Cardiac fibroblast (primary cell): ENCODE results near the gene HMOX2.
A peak's percentile ranks its signal among the peaks of the same experiment; 100 is the strongest.

ENCODE experiments used
- DNase-seq, 2 donors: peaks; one replicate each; pipeline versions ENCODE4 v3.0.0 to v3.0.0-alpha.2; 2010; ENCODE audit warnings: low read depth in 2 of 2
- H3K4me3 ChIP-seq, 2 donors: replicated peaks in 1 of 2; 1 replicate in 1 of 2; 2 replicates in 1 of 2; pipeline ENCODE4 v1.5.1; 2011; ENCODE audit warnings: low read depth in 2 of 2, low read length in 2 of 2, mild to moderate bottlenecking in 2 of 2, moderate library complexity in 1 of 2
- CTCF ChIP-seq: IDR thresholded peaks from one replicate; pipeline ENCODE4 v1.5.1; 2011; ENCODE audit warnings: low read depth, mild to moderate bottlenecking, low read length, inconsistent platforms

The HMOX2 gene

GRCh38 chr16:4535627-4536108 is 59.5 kb downstream of the HMOX2 start:
- no peak for TF ChIP-seq CTCF
- no peak for DNase-seq
- H3K4me3 ChIP-seq, result no peak overlapping the region

DNA sequence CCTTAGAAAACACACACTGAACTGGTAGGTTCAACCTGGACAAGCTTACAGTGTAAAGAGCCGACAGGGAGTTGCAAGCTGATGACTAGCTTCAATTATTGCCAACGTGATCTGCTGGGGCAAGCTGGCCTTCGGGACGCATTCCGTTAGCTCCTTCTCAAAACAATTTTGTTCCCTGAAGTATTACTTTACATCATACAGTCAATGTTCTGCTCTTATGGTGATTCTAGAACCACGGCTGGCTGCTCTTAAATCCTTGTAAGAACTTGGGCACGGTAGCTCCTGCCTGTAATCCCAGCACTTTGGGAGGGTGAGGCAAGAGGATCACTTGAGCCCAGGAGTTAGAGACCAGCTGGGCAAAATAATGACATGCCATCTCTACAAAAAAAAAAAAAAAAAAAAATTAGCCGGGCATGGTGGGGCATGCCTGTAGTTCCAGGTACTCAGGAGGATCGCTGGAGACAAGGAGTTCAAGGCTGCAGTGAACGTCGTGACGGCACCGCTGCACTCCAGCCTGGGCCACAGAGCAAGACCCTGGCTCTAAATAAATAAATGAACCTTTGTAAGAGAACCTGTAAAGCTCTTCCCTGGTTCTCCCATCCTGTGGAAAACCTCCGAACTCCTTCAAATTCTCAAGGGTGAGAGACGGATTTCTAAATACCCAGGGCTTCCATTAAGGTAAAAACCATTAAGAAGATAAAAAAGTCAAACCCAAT is 60.4 kb downstream of the HMOX2 start:
- TF ChIP-seq CTCF, result no peak
- H3K4me3 ChIP-seq, result no peak overlapping the region
- no peak for DNase-seq

GRCh38 chr16:4537376-4538343 is 61.5 kb downstream of the HMOX2 start:
- no peak for TF ChIP-seq CTCF
- no peak for DNase-seq
- peak overlapping the region; percentile 58 to 67 for H3K4me3 ChIP-seq

DNA sequence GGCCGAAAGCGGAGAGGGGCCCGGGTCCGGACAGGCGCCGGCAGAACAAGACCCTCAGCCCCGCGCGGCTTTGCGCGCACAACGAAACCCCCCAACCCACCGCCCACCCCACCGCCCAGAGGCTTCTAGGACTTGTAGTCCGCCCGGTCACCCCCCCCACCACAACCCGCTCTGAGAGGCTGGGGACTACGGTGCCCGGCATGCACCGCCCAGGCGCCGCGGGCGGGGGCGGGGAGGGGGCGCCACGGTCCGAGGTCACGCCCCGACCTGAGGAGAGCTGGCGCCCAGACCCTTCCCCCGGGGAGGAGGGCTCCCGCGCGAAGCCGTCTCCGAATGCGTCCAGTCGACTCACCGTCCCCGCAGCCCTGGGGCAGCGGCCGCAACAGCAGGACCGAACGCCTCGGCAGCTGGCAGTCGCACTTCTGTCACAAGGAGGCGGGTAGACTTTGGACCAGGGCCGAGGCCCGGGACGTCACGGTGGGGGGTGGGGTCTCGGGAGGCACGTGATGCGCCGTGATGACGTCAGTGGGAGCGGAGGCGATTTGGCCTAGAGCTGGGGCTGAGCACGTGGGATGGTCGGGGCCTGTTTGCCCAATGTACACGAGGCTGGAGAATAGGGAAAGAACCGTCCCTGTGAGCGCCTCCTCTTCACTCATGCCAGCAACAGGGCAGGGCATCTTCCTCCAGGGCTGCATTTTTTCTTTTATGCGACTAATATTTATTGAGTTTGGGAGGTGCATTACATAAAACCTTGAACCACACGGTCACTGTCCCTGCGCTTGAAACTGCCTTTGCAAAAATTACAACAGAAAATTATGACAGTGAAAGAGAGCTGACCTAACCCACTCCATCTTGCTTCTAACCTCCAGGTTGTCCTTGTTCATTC is 62.4 kb downstream of the HMOX2 start, which contains the start of gene CDIP1:
Gene CDIP1, minus strand, starts transcription at position 424 of the 886 bp plus-strand sequence. CDS start 24,643 bp downstream, outside the sequence.
- peak within 1 kb of the TSS; percentile 58 to 67 for H3K4me3 ChIP-seq
- TF ChIP-seq CTCF, result no peak
- DNase-seq, result peak; percentile 95 to 96

DNA sequence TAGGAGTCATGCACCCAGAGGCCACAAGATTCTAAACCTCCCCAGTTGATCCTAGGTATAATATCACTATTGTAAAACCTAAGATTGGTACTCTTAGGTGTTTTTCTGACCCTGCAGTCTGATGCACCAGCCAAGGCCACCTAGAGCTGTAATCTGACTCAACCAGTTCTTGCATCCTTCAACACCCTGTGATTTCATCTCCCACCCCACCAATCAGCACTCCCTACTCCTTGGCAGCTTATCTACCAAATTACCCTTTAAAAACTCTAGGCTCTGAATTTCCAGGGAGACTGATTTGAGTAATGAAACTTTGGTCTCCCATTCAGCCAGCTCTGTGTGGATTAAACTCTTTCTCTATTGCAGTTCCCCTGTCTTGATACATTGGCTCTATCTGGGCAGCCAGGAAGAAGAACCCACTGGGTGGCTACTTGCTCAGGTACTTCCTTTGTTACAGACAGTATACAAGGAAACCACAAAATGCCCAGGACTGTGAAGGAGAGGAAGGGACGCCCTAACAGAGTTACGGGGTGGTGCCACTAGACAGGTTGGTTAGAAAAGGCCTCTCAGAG is 63.6 kb downstream of the HMOX2 start:
- TF ChIP-seq CTCF, result no peak
- DNase-seq, result no peak

DNA sequence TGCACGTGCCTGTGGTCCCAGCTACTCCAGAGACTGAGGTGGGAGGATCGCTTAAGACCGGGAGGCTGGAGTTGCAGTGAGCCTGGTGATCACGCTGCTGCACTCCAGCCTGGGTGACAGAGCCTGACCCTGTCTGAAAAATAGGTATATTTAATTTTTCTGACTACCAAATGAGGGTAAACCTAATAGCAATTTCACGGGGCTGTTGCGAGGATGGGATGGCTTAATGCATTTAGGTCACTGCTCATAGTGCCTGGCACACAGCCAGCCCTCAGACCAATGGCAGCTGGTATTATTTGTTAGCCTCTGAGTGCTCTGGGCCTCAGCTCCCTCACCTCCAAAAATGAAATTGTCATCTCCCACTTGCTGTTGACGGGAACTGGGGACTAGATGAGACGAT is 68.3 kb downstream of the HMOX2 start:
- no peak for DNase-seq
- no peak overlapping the region for H3K4me3 ChIP-seq
- no peak for TF ChIP-seq CTCF

More for the DNA sequence above, 63.6 kb downstream of the HMOX2 start:
- no peak overlapping the region for H3K4me3 ChIP-seq
